ENCODE data around the gene ITM2C. TPM values are rescaled to one million over a fixed set of nuclear protein-coding genes. Genes with fewer than 3 reads are reported as not detected.

The ITM2C gene
- total RNA-seq, 2 experiments from 2014 or later: 43.2 to 43.4 TPM

GRCh38 chr2:230913406-230914143 lies 48.8 kb downstream of the ITM2C start:
- H3K27ac Mint-ChIP-seq: no peak overlapping the region
- peaks cover 2% of the 10 kb centered on the region for H3K27me3 Mint-ChIP-seq
- ChIA-PET POLR2A (interaction anchor here (0.9 to 1.7 kb wide), 5 partner anchors 12 to 74 kb away, joined by 3 to 6 read pairs (median 4); partner anchors contain the start of gene GPR55), CTCF (interaction anchor here (0.6 to 20.9 kb wide), 19 partner anchors 9 to 139 kb away, joined by 3 to 437 read pairs (median 5); no protein-coding TSS in a partner anchor)
- H3K4me3 Mint-ChIP-seq: no peak overlapping the region
- ATAC-seq (peak; percentile 50), DNase-seq (peak; percentile 58)
- peaks cover 15% of the 10 kb centered on the region for H3K36me3 Mint-ChIP-seq (ENCODE audit: low read depth)
- TF ChIP-seq CTCF (IDR thresholded peaks at IDR 0.05): peak; percentile 58
- H3K4me1 Mint-ChIP-seq (ENCODE audit: low read depth): peaks cover 69% of the 10 kb centered on the region
- intact Hi-C loops (cut with micrococcal nuclease): no loop called here
- no peaks in the 10 kb centered on the region for H3K9me3 Mint-ChIP-seq

GRCh38 chr2:230914886-230915285 lies 50.1 kb downstream of the ITM2C start:
- TF ChIP-seq CTCF (IDR thresholded peaks at IDR 0.05): no peak
- peak; percentile 3 for DNase-seq
- intact Hi-C loops (cut with micrococcal nuclease): no loop called here
- ChIA-PET CTCF (interaction anchor here (1.4 to 20.9 kb wide), 3 partner anchors 12 to 90 kb away, joined by 5 to 437 read pairs (median 40); no protein-coding TSS in a partner anchor), POLR2A (interaction anchor here (0.9 to 1.7 kb wide), 3 partner anchors 9 to 73 kb away, joined by 4 read pairs; no protein-coding TSS in a partner anchor)
- Mint-ChIP-seq H3K9me3 (no peaks in the 10 kb centered on the region), H3K27ac (peak overlapping the region; percentile 47), H3K4me3 (no peak overlapping the region), H3K36me3 (ENCODE audit: low read depth) (peaks cover 12% of the 10 kb centered on the region), H3K4me1 (ENCODE audit: low read depth) (peaks cover 66% of the 10 kb centered on the region), H3K27me3 (peaks cover 2% of the 10 kb centered on the region)
- no peak for ATAC-seq

- H3K4me1 Mint-ChIP-seq (ENCODE audit: low read depth): peaks cover 68% of the 10 kb centered on the region
- no peak for ATAC-seq
These were observed 50.6 kb downstream of the ITM2C start for GRCh38 chr2:230915319-230915718.

GRCh38 chr2:230916218-230916617 lies 51.5 kb downstream of the ITM2C start:
- H3K4me3 Mint-ChIP-seq: peak overlapping the region; percentile 26
- DNase-seq (peak; percentile 23), ATAC-seq (peak; percentile 14)
- intact Hi-C loops (cut with micrococcal nuclease): no loop called here
- peak overlapping the region; percentile 68 for H3K27ac Mint-ChIP-seq
- H3K27me3 Mint-ChIP-seq: peaks cover 2% of the 10 kb centered on the region
- H3K4me1 Mint-ChIP-seq (ENCODE audit: low read depth): peaks cover 69% of the 10 kb centered on the region
- ChIA-PET CTCF (interaction anchor here (1.0 to 4.9 kb wide), 3 partner anchors 13 to 92 kb away, joined by 3 to 40 read pairs (median 5); no protein-coding TSS in a partner anchor), POLR2A (interaction anchor here (0.9 kb wide), 1 partner anchor 91 kb away, joined by 3 read pairs; no protein-coding TSS in a partner anchor)
- peaks cover 6% of the 10 kb centered on the region for H3K36me3 Mint-ChIP-seq (ENCODE audit: low read depth)
- TF ChIP-seq CTCF (IDR thresholded peaks at IDR 0.05): no peak
- no peaks in the 10 kb centered on the region for H3K9me3 Mint-ChIP-seq

More at GRCh38 chr2:230915319-230915718, 50.6 kb downstream of the ITM2C start:
- POLR2A ChIA-PET: interaction anchor here (0.7 to 1.7 kb wide), 5 partner anchors 9 to 92 kb away, joined by 3 to 4 read pairs (median 4); partner anchors contain the start of gene GPR55
- CTCF ChIA-PET: interaction anchor here (1.4 to 20.9 kb wide), 3 partner anchors 12 to 91 kb away, joined by 5 to 437 read pairs (median 40); no protein-coding TSS in a partner anchor
- Mint-ChIP-seq H3K4me3 (no peak overlapping the region), H3K9me3 (no peaks in the 10 kb centered on the region), H3K27me3 (peaks cover 2% of the 10 kb centered on the region), H3K36me3 (ENCODE audit: low read depth) (peaks cover 12% of the 10 kb centered on the region), H3K27ac (peak overlapping the region; percentile 70)
- intact Hi-C loops (cut with micrococcal nuclease): no loop called here
- TF ChIP-seq CTCF (IDR thresholded peaks at IDR 0.05): no peak
- peak; percentile 12 for DNase-seq
